GM04503 (cell line): ENCODE results near the gene KRT26.
"Not testable (repeated sequence)": the region's sequence is repeated elsewhere in the genome, so short reads cannot be mapped to it uniquely, and the experiment has no call there.

Experiments used
- DNase-seq: peaks from one replicate; pipeline ENCODE4 v3.0.0-alpha.2; 2012; ENCODE audit warnings: low read depth

KRT26 gene

GRCh38 chr17:40793832-40794231 is 21.8 kb upstream of the KRT26 start:
- no peak for DNase-seq

DNA sequence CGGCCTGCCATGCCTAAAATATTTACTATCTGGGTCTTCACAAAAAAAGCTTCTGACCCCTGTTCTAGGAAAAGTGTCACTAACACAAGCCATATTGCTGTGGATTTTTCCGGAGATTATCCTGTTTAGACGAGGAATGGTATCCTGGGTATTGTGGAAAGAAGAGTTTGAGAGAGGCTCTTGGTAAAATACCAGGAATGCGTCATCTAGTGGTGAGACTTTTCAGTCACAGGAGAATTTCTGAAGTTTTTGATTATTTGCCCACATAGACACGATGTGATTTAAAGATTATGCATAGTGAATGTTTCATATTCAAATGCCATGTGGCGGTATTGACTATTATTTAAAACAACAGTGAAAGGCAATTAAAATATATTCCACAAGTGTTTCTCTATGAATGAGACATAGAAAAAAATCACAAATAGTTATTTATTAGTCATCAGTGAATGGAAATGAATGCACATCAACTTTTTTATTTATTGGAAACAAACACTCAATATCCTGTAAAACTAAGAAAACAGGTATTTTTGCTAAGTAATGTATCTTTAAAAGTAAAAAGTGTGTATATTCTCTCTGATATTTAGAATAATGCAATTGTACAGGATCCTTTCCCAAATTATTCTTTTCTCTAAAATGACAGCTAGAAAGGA is 19.9 kb upstream of the KRT26 start:
- DNase-seq = peak; percentile 16

- peak; percentile 30 for DNase-seq
Observed at GRCh38 chr17:40791111-40791510, 19.1 kb upstream of the KRT26 start.

- no peak for DNase-seq
Observed at GRCh38 chr17:40782450-40782849, 10.4 kb upstream of the KRT26 start, which contains the start of gene KRT27. KRT27 (minus strand) TSS chr17:40782550; CDS start chr17:40782493, 57 bp downstream.

DNA sequence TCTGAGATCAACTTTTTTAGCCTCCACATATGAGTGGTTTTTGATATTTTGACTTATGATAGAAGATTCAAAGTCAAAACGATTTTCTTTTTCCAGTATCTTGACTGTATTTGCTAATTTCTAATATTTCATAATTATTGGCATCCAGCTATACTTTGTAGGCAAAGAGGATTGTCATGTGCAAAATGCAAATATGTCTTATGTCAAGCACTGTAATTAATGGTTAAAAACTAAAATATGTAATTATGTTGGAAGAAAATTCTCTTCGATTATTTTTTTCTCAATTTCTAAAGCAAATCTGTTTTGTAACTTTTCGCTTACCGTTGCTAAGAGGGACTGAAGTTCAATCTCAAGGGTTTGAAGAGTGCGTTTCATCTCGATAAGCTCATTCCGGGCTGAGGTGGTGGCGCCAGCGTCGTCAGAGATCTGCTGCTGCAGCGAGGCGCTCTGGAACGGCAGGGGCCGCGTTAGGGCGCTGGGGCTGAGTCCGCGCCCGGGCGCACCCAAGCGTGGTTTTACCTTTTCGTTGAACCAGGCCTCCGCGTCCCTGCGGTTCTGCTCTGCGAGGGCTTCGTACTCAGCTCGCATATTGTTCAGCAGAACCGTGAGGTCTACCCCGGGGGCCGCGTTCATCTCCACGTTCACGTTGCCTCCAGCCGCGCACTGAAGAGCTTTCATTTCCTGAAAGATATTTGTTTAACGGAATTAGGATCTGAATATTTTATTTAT is 7.3 kb upstream of the KRT26 start:
- no peak for DNase-seq

DNA sequence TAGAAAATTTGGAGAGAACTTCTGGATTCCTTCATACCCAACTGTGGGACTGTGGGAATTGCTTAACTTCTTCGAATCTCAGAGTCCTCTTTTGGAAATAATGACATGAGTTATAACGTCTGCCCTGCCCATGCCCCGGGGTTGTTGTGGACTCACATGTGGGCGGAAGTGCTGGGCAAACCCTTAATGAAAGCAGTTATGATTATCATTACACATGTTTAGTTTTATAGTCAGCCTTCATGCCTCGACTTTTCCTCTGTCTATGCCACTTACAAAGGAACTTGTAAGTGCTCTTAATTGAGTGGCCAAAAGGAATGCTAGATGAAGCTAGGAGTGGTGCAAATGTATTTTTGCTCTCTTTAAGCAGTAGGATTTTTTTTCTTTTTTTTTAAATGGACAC is 6.5 kb upstream of the KRT26 start:
- no peak for DNase-seq

GRCh38 chr17:40777971-40778370 is 6.0 kb upstream of the KRT26 start:
- no peak for DNase-seq

GRCh38 chr17:40777459-40777858 is 5.5 kb upstream of the KRT26 start:
- DNase-seq = no peak

DNA sequence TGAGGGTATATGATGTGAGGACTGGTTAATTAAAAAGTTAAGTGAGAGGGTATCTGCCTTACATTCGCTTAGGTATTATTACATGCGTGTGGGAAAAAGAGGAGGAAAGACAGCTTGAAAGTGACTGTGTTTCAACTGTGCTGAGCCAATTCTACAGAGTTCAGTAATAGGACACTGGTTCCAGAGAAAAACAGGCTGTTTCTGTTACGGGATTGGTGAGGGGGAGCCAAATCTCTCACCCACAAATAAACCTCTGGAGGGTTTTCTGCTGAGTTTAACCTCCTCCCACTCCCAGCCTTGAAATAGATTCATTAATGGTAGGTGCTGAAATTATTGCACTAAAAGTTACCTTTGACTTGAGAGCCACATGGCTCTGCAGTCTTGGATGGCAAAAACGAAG is 3.9 kb upstream of the KRT26 start:
- no peak for DNase-seq

DNA sequence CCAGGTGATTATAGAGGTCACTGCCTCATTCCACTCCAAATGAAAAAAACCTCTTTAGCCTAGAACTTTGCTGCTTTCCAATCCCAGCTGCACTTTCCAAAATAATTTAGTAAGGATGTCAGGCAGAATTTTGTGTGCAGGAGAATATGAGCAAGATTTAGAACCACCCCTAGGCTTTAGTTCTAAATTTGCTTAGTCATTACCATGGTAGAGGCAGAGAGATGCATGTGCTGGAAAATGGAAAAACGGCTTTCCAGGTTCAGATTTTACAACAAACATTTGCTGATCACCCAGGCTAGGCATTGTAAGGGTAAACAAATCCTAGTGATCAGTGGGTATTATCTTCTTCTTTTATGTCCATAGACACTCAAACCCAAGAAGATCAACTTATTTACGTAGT is 6.3 kb downstream of the KRT26 start:
- DNase-seq = no peak

DNA sequence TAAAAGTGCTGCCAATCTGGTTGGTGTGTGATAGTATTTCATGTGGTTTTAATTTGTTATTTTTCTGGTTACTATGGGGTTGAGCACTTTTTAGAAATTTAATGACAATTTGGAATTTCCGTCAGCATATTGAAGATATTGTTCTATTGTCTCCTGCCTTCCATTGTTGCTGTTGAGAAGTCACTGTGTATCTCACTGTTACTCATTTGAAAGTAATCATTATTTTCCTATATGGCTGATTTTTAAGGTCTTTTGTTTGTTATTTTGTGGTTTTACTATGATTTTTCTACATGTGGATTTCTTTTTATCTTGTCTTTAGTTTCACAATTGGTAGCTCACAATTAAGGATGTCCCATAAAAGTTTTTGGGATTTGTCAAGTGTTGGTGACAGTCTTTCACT is 8.2 kb downstream of the KRT26 start:
- no peak for DNase-seq

- DNase-seq = no peak
Observed at GRCh38 chr17:40760105-40761016, 11.6 kb downstream of the KRT26 start.

GRCh38 chr17:40755231-40755630 is 16.8 kb downstream of the KRT26 start, which contains the start of gene KRT25:
KRT25 (minus strand) TSS chr17:40755331; CDS start chr17:40755271, 60 bp downstream.
- no peak for DNase-seq

DNA sequence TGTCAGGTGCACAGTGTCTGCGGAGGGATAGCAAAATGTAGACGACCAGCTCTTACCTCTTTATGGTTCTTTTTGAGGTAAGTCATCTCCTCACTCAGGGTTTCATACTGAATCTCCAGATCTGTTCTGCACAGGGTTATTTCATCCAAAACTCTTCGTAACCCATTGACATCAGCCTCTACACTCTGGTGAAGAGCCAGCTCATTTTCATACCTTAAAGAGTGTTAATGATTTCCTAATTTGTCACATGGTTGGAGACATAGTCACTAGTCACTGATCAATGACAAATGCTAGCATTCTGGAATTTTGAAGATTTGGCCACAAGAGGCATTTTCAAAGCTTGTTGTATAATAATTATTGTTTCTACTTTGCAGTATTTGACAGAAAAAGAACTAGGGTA is 18.2 kb downstream of the KRT26 start:
- no peak for DNase-seq

GRCh38 chr17:40751065-40751464 is 20.9 kb downstream of the KRT26 start:
- no peak for DNase-seq

DNA sequence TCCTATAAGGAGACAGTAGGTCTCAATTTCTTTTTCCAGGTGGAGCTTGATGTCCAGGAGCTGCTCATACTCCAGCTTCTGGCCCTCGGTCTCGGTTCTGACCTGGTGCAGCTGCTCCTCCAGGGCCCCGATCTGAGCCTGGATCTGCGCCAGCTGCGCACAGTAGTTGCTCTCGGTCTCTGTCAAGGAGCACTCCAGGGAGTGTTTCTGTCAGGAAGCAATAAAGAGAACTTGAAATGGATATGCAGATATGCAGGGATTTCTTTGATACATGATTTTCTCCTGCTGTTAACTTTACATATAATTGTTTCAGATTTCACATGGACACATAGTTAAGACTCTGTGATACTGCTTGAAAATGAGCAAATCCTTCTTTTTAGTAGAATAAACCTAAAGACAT is 21.6 kb downstream of the KRT26 start:
- DNase-seq = no peak

DNA sequence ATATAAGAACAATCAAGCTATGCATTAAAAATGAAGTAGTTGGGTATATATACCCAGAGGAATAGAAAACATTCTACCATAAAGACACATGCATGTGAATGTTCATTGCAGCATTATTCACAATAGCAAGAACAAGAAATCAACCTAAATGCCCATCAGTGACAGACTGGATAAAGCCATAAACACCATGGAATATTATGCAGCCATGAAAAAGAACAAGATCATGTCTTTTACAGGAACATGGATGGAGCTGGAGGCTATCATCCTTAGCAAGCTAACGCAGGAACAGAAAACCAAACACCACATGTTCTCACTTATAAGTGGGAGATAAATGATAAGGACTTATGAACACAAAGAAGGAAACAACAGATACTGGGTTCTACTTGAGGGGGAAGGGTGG is 23.3 kb downstream of the KRT26 start:
- not testable (repeated sequence) for DNase-seq

DNA sequence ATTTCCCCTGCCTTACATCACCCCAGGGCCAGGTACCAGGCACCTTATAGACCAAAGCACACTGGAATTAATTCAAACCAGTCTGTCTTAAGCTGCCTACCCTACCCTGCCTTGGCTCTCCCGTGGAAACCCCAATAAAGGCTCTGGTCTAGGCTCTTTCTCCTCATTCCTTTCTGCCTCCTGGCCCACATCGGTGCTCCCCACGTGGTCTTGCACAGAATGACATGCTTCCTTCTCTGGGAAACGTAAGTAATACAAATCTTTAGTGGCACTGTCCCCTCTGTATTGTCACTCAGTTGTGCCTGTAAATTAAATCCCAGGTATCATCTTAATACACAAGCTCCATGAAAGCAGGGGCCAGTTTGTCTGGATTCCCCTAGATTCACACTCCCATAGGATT is 33.4 kb downstream of the KRT26 start:
- DNase-seq = no peak

DNA sequence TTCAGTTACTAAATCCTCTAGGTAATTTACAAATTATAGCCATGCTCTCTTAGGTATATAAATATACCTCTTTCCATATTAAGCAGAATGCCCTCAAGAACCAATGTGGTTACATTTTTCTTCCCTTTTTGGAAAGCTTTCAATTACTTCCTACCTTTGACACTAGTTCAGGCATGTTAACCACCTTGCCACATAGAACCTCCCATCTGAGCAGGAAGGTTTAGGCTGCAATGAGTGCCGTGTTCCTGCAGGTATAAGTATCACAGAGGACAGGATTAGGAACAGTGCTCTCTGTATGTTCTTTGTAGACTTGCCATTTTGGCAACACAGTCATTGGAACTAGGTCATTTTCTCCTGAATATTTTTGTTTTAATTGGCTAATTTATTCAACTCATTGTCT is 37.0 kb downstream of the KRT26 start:
- DNase-seq = no peak

DNA sequence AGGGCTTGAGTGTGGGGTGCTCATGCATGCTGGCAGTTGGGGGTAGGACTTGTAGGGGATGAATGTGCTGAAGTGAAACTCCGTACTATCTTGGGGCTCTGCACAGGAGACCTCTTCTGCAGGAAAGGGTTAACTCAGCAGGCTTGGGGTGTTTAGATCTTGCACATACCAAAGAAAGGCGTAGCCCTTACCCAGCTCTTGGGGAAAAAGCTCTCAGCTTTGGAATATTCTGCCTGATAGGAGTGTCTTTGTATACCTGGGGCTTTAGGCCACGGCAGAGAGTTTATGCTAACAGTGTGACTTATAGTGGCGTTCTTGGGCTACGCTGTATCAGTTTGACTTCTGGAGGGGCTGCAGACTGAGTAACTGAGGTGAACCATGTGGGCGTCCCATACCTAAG is 38.0 kb downstream of the KRT26 start:
- no peak for DNase-seq

DNA sequence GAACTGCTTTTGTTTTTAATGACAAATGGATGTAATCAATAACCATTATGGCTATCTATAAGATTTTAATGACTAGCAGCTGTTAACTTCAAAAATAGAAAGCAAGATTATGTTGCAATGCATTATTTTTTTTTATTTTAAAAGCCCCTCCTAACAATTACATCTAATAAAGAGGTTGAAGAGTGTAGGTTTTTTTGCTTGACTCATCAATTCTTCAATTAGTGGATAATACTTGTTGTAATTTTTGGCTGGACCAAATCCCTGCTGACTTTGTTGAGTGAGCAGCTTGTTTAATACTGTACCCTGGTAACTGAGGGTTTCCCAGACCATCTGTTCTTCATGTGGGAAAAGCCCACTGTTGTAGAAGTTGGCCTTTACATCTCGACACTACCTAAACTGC is 41.0 kb downstream of the KRT26 start:
- no peak for DNase-seq

GRCh38 chr17:40727447-40728231 is 44.4 kb downstream of the KRT26 start:
- DNase-seq = peak; percentile 2
